22Rv1 (cell line): Measurements from ENCODE around the gene GNB1L.

Source experiments
- ZFX ChIP-seq: fragments of 450-650 bp; IDR thresholded peaks from 2 replicates; pipeline ENCODE4 v1.6.1; 2017; ENCODE audit warnings: antibody characterized with exemption, borderline replicate concordance
- TF ChIP-seq, protein P1 (sequence below): fragments of 450-650 bp; IDR thresholded peaks from 2 replicates; pipeline ENCODE4 v1.5.1; 2017; ENCODE audit warnings: mild to moderate bottlenecking

DNA sequence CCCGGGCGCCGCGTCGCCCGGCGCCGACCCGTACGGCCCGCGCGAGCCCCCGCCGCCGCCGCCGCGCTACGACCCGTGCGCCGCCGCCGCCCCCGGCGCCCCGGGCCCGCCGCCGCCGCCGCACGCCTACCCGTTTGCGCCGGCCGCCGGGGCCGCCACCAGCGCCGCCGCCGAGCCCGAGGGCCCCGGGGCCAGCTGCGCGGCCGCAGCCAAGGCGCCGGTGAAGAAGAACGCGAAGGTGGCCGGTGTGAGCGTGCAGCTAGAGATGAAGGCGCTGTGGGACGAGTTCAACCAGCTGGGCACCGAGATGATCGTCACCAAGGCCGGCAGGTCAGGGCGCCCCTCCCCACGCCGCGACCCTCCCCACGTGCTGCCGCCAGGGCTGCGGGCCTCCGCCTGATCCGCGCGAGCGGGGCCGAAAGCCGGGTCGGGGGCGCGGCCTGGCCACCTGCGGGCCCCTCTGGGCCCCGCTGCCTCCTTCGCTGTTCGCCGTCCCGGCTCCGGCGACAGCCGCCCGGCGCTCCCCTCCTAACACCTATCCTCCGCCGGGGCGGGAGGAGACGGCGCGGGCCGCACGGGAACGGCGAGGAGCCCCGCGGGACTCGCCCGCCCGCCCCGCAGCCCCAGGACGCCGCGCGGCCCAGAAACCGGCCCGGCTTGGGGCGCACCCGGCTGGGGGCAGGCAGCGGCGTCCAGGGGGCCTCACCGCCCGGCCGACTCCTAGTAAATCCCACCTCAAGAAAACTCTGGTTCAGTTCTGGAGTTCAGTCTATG, 93.5 kb downstream of the GNB1L start:
- TF ChIP-seq, protein P1, sequence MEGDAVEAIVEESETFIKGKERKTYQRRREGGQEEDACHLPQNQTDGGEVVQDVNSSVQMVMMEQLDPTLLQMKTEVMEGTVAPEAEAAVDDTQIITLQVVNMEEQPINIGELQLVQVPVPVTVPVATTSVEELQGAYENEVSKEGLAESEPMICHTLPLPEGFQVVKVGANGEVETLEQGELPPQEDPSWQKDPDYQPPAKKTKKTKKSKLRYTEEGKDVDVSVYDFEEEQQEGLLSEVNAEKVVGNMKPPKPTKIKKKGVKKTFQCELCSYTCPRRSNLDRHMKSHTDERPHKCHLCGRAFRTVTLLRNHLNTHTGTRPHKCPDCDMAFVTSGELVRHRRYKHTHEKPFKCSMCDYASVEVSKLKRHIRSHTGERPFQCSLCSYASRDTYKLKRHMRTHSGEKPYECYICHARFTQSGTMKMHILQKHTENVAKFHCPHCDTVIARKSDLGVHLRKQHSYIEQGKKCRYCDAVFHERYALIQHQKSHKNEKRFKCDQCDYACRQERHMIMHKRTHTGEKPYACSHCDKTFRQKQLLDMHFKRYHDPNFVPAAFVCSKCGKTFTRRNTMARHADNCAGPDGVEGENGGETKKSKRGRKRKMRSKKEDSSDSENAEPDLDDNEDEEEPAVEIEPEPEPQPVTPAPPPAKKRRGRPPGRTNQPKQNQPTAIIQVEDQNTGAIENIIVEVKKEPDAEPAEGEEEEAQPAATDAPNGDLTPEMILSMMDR, result no peak
- no peak for TF ChIP-seq ZFX
